Activated CD8-positive, alpha-beta memory T cell treated with anti-CD3 and anti-CD28 coated beads for 4 hours (primary cell): Measurements from ENCODE around the gene GET4.
A peak's percentile ranks its signal among the peaks of the same experiment; 100 is the strongest.
"Not testable (repeated sequence)": the region's sequence is repeated elsewhere in the genome, so short reads cannot be mapped to it uniquely, and the experiment has no call there.

ENCODE experiments used
- DNase-seq, 2 donors: peaks; one replicate each; pipeline ENCODE4 v3.0.0-alpha.2; 2020; ENCODE audit warnings: low read depth in 2 of 2

GET4 gene

DNA sequence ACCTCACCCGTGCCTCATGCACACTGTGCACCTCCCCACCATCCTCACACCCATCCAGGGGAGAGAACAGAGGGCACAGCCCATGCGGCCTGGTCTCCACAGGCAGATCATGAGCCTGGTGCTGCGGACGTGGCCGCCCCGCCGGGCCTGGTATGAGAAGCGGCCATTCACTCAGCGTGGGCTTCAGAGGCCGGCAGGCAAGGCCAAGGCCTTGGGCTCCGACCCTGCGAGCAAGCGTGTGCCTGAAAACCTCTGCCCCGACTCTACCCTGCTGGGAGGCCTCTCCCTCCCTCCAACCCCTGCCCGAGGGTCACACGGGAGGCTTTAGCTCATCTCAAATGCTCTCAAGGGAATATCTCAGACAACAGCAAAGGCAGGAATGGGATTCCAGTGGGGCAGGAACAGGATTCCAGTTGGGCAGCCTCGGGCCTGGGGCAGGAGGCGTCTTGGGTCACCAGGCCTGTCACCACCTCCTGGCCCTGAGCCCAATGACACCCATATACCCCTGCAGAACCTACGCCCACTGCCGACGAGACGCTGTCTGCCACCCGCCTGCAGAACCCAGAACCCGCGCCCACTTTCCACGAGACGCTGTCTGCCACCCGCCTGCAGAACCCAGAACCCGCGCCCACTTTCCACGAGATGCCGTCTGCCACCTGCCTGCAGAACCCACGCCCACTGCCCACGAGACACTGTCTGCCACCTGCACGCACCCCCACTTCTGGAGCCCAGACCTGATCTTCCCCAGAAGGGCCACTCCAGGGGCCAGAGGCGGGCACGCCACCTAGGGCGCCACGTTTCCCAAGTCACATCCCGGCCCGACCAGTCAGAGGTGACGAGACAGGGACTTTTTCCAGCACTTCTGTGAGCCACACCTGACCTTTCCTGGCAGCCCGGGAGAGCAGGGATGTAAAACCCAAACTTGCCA lies 39.2 kb downstream of the GET4 start:
- DNase-seq = no peak

GRCh38 chr7:916291-916941 lies 40.1 kb downstream of the GET4 start:
- DNase-seq = no peak

DNA sequence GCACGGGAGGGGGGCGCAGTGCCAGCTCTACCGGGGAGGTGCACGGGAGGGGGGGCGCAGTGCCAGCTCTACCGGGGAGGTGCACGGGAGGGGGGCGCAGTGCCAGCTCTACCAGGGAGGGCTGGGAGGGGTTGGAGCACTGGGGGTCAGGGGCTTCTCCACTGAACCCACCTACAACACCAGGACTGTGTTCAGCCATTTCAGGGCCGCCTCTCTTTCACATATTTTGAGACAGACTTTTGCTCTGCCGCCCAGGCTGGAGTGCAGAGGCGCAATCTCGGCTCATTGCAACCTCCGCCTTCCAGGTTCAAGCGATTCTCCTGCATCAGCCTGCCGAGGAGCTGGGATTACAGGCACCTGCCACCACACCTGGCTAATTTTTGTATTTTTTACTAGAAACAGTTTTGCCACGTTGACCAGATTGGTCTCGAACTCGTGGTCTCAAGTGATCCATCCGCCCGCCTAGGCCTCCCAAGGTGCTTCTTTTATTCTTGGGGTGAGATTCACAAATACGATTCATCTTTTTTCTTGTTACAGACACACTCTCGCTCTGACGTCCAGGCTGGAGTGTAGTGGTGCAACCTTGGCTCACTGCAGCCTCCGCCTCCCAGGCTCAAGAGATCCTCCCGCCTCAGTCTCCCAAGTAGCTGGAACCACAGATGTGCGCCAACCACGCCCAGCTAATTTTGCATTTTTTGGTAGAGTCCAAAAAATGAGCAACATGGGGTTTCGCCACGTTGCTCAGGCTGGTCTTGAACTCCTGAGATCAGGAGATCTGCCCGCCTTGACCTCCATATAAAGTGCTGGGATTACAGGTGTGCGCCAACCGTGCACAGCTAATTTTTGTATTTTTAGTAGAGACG lies 41.1 kb downstream of the GET4 start:
- no peak for DNase-seq

GRCh38 chr7:918118-918425 lies 41.7 kb downstream of the GET4 start:
- DNase-seq = no peak

DNA sequence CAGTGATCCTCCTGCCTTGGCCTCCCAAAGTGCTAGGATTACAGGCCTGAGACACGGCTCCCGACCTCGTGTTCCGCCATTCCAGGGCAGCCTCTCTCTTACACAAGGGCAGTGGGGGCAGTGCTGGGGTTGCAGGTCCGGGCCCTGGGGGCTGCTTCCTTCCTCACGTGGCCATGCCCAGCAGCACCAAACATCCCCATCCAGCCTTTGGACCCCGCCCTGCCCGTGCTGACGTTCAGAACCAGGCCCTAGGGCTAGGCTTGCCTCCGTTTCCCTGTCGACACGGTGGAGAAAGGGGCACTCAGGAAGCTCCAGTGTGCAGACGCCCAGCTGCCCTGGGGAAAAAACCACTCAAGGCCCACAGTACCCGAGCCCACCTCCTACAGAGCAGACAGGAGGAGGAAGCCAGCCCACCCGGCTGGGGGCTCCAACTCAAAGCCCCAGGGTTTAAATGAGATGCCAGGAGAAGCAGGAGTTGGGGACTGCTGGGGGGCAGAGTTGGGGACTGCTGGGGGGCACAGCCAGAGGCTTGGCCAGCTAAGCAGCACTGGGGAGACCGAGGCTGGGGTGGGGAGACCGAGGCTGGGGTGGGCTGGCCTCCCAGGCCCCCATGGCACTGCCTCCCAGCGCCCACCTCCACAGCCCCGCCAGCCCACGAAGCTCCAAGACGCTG lies 42.2 kb downstream of the GET4 start:
- DNase-seq = no peak

GRCh38 chr7:919114-919442 lies 42.7 kb downstream of the GET4 start:
- DNase-seq = no peak

DNA sequence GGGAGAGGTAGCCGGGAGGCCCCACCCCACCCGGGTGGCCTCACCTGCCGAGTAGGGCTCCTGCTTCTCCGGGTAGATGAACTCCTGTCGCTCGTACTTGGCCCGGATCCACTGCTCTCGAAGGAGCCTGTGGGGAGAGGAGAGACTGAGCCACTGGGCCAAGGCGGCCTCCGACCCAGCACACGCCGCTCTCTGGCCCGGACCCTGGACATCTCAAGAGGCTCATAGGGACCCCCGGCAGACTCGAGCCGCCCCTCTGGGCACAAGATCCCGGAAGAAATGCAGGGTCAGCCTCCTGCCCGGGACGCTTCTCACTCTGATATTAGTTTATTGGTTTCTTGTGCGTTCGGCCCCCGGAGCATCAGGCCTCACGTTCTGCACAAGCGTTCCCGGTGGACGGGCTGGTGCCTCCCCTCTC lies 43.6 kb downstream of the GET4 start:
- DNase-seq = no peak

- DNase-seq = no peak
Observed at GRCh38 chr7:920351-921070, 44.2 kb downstream of the GET4 start.

GRCh38 chr7:921071-921461 lies 44.7 kb downstream of the GET4 start:
- no peak for DNase-seq

DNA sequence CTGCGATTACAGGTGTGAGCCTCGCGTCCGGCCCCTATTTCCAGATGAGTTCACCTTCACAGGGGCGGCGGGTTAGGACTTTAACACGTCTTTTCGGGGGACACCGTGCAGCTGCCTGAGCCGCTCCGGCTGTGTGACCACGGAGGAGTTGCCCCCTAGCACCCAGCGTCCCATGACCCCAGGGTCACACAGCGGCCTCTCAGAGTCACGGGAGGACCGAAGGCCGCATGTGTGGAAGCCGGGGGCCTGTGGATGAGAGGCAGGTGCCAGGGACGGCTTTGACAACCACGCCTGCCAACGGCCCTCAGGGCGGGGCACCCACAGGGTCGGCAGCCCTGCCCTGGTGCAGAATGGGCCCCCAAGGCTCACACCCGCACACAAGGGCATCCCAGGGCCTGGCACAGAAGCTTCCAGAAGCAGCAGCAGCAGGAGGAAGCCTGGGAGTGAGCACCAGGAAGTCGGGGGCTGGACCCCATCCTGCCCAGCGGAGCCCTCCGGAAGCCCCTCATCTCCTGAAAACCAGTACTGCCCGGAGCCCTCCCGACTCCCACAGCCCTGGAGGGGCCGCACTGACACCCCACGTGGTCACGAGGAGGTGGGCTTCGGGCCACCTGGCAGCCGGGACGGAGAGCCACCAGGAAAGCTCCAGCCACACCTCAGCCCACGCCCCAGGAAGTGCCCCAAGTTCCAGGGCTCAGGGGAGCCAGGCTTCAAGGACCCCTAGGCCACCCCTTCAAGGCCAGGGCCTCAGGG lies 45.4 kb downstream of the GET4 start:
- no peak for DNase-seq

DNA sequence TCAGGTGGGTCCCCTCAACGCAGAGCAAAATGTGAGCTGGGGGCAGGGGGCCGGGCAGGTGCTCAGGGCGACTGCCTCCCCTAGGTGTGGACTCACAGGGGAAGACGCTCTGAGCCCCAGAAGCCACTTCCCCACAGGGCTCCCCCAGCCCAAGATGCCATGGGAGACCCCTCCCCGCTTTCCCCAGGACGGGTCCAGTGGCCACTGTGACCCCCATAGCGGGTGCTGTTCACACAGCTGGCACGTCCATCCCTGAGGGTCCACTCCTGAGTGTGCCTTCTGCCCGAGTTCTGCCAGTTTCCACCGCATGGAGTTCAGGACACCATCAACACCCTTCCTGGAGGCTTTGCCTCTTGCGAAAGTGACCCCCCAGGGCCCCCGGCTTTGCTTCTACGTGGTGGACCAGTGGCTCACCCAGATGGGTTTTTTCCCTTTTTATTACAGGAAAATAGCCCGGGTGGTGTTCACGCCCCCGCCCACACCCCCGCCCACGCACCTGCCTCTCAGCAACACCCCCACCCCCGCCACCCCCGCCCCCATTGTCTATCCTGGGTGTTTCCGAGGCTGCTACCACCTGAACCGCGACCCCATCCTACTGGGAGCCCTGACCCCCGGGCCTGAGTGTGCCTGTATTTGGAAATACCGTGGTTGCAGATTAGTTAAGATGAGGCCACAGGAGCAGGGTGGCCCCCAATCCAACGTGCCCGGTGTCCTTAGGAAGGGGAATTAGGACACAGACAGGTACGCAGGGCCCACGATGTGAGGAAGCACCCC lies 46.2 kb downstream of the GET4 start:
- peak; percentile 41 to 55 for DNase-seq

DNA sequence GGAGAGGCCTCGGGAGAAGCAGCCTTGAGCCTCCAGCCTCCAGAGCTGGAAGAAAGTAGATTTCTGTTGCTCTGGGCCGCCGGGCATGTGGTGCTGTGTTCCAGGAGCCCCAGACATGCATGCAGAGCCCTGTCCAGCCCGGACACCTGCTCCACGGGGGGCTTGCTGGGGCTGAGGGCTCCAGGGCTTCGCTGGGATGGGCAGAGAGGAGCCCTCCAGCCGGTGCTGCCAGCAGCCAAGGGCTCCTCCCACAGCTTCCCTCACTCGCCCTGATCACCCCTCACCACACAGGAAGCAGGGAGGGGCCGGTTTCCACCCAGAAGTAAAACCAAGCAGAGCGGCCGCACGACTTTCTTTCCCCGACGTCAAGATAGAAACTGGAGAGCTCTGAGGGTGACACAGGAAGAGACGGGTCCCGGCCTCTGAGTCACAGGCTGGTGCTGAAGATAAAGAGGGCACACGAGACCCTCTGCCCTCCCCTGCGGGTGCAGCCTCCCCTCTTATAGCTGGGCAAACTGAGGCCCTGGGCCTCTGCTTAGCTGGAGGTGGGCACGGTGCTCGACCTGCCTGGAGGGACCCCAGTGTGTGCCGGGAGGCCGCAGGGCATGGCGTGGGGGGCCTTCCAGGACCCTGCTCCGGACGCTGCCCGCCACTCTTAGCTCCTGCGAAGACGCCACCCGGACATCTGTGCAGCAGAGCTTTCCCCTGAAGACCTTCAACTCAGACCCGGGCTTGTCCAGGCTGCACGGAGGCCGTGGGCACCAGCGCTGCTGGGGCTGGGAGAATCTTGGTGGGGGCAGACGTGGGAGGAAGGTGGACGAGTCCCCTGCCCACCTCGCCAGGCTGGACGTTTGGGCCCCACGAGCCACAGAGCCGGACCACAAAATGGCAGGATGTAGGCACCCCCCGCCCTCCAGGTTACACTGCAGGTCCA lies 47.0 kb downstream of the GET4 start:
- DNase-seq = peak; percentile 90 to 92

DNA sequence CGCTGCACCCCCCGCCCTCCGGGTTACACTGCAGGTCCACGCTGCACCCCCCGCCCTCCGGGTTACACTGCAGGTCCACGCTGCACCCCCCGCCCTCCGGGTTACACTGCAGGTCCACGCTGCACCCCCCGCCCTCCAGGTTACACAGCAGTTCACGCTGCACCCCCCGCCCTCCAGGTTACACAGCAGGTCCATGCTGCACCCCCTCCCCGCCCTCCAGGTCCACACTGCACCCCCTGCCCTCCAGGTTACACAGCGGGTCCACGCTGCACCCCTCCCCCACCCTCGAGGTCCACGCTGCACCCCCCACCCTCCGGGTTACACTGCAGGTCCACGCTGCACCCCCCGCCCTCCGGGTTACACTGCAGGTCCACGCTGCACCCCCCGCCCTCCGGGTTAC lies 47.7 kb downstream of the GET4 start:
- not testable (repeated sequence) for DNase-seq

- peak; percentile 48 to 52 for DNase-seq
Observed at GRCh38 chr7:924541-925231, 48.3 kb downstream of the GET4 start.

- peak; percentile 68 to 82 for DNase-seq
Observed at GRCh38 chr7:925601-926000, 49.2 kb downstream of the GET4 start.

- no peak for DNase-seq
Observed at GRCh38 chr7:926061-927030, 50.0 kb downstream of the GET4 start.
